Gastrocnemius medialis (tissue), 4 donors: ENCODE results near the gene CCDC180. TPM values are rescaled to one million over a fixed set of nuclear protein-coding genes. Genes with fewer than 3 reads are reported as not detected.

Experiments used
- ATAC-seq, 2 donors: fragments of 150-250 bp; one replicate each; pipeline ENCODE4 v1.9.1; 2016
- DNase-seq, 2 donors: peaks; one replicate each; pipeline ENCODE4 v3.0.0-alpha.2; 2019
- H3K27ac ChIP-seq, 4 donors: fragments of 200-600 bp; sonication (generic); 1 replicate in 1 of 4; 2 replicates in 3 of 4; pipeline ENCODE4 v1.5.1; 2016 to 2018; ENCODE audit warnings: mild to moderate bottlenecking in 2 of 4, moderate library complexity in 1 of 4
- H3K27me3 ChIP-seq, 3 donors: fragments of 200-600 bp; sonication (generic) in 2 of 3; 1 replicate in 1 of 3; 2 replicates in 2 of 3; pipeline versions ENCODE4 v1.5.1 to v1.6.0; 2016 to 2019; ENCODE audit warnings: mild to moderate bottlenecking in 1 of 3, moderate library complexity in 1 of 3
- H3K36me3 ChIP-seq, 2 donors: fragments of 200-600 bp; sonication (generic) in 1 of 2; one replicate each; pipeline ENCODE4 v1.5.1; 2017 to 2018
- H3K4me1 ChIP-seq, 2 donors: fragments of 200-600 bp; sonication (generic) in 1 of 2; one replicate each; pipeline ENCODE4 v1.5.1; 2016 to 2017; ENCODE audit warnings: mild to moderate bottlenecking in 2 of 2
- H3K4me3 ChIP-seq, 4 donors: fragments of 200-600 bp; sonication (generic) in 3 of 4; 1 replicate in 1 of 4; 2 replicates in 3 of 4; pipeline ENCODE4 v1.5.1; 2016 to 2019; ENCODE audit warnings: mild to moderate bottlenecking in 2 of 4
- H3K9me3 ChIP-seq, 3 donors: fragments of 200-600 bp; sonication (generic) in 2 of 3; 1 replicate in 1 of 3; 2 replicates in 2 of 3; pipeline ENCODE4 v1.5.1; 2016 to 2019
- POLR2A ChIP-seq, 2 donors: fragments of 450-650 bp; IDR thresholded peaks; one replicate each; pipeline ENCODE4 v1.6.1; 2017; ENCODE audit warnings: antibody characterized with exemption in 2 of 2, mild to moderate bottlenecking in 2 of 2, moderate library complexity in 2 of 2
- in situ Hi-C, 4 donors: fragments of 200-750 bp; cut with MboI; loops; one replicate each; pipeline versions ENCODE4 v1.15.0 to v1.8.0; 2017; ENCODE audit warnings: low sequenced_read_pairs in 4 of 4
- intact Hi-C: fragments of 100-400 bp; cut with DNase I; formaldehyde crosslinking; loops from one replicate; pipeline ENCODE4 v1.15.1; 2023; ENCODE audit warnings: low total_unique reads
- total RNA-seq, 4 donors: library from RNA; depleted of rRNA; stranded (reverse); fragments of >200 nt; gene quantifications; one replicate each; pipeline versions ENCODE4 v1.1.0 to v1.2.3, GENCODE V29; 2016
- TF ChIP-seq, protein P1 (sequence below), 5 experiments: fragments of 450-650 bp in 3 of 5; fragments of 200-600 bp in 2 of 5; sonication (generic) in 2 of 5; IDR thresholded peaks in 4 of 5; conservative IDR thresholded peaks in 1 of 5; 1 replicate in 4 of 5; 2 replicates in 1 of 5; pipeline ENCODE4 v1.5.1; 2016 to 2019; ENCODE audit warnings: antibody characterized with exemption in 5 of 5, mild to moderate bottlenecking in 3 of 5, moderate library complexity in 3 of 5

CCDC180 gene
- total RNA-seq, 4 donors from 2014 or later, result 0.24 to 2.7 (median 1.9) TPM

DNA sequence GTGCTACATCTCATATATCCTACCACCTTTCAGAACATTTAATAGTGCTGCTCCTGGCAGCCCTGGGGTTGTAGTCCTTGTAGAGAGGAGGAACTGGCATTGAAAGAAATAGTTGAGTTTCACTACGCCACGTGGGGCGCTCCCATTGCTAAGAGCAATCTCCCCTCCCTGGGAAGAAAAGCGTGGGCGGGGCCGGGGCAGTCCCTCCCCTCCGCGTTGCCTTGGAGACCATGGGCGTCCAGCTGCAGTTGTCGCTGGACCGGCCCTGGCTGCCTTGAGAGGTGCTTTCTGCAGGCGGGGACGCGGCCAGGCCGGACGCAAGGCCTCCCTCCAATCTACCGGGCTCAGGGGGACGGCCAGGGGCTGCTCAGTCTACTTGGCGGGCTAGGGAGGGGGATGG, 368 bp upstream of the CCDC180 start:
- TF ChIP-seq, protein P1, sequence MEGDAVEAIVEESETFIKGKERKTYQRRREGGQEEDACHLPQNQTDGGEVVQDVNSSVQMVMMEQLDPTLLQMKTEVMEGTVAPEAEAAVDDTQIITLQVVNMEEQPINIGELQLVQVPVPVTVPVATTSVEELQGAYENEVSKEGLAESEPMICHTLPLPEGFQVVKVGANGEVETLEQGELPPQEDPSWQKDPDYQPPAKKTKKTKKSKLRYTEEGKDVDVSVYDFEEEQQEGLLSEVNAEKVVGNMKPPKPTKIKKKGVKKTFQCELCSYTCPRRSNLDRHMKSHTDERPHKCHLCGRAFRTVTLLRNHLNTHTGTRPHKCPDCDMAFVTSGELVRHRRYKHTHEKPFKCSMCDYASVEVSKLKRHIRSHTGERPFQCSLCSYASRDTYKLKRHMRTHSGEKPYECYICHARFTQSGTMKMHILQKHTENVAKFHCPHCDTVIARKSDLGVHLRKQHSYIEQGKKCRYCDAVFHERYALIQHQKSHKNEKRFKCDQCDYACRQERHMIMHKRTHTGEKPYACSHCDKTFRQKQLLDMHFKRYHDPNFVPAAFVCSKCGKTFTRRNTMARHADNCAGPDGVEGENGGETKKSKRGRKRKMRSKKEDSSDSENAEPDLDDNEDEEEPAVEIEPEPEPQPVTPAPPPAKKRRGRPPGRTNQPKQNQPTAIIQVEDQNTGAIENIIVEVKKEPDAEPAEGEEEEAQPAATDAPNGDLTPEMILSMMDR (IDR thresholded peaks at IDR 0.05 in 4 of 5, conservative IDR thresholded peaks at IDR 0.05 in 1 of 5), result peak in 1 of 5 experiments; percentile 14
- no peak for TF ChIP-seq POLR2A (IDR thresholded peaks at IDR 0.05)
- in situ Hi-C loops, result no loop called here
- H3K4me3 ChIP-seq, result peak overlapping the region; percentile 7 to 36 (median 20)

DNA sequence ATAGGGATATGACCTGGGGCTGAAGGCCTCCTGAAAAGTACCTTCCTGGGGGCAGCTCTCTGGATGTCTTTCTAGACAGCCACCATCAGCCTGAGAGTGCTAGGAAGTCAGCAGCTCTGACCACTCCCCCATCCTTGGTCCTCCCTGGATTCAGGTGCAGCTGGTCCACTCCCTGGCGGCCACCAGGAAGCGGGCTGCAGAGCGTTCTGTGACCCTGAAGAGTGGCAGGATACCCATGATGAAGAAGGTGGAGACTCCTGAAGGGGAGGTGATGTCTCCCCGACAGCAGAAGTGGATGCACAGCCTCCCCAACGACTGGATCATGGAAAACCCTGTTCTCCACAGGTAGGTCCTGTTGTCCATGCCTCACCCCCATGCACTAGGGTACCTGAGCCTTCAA, 1.8 kb downstream of the CCDC180 start:
- Histone ChIP-seq H3K27ac (no peak overlapping the region), H3K4me1 (no peaks in the 10 kb centered on the region), H3K36me3 (no peaks in the 10 kb centered on the region), H3K9me3 (no peaks in the 10 kb centered on the region), H3K4me3 (no peak overlapping the region), H3K27me3 (no peaks in the 10 kb centered on the region)
- ATAC-seq (no peak), DNase-seq (no peak)
- in situ Hi-C loops, result no loop called here
- intact Hi-C loops, result no loop called here
- TF ChIP-seq, protein P1 (IDR thresholded peaks at IDR 0.05 in 4 of 5, conservative IDR thresholded peaks at IDR 0.05 in 1 of 5), result no peak
- TF ChIP-seq POLR2A (IDR thresholded peaks at IDR 0.05), result no peak

More for the DNA sequence above, 368 bp upstream of the CCDC180 start:
- Histone ChIP-seq H3K27ac (peak overlapping the region in 1 of 4 donors; percentile 26), H3K27me3 (no peaks in the 10 kb centered on the region), H3K36me3 (no peaks in the 10 kb centered on the region), H3K9me3 (no peaks in the 10 kb centered on the region), H3K4me1 (no peaks in the 10 kb centered on the region)
- peak; percentile 22 to 53 for DNase-seq
- intact Hi-C loops, result no loop called here
- peak; percentile 42 to 72 for ATAC-seq

DNA sequence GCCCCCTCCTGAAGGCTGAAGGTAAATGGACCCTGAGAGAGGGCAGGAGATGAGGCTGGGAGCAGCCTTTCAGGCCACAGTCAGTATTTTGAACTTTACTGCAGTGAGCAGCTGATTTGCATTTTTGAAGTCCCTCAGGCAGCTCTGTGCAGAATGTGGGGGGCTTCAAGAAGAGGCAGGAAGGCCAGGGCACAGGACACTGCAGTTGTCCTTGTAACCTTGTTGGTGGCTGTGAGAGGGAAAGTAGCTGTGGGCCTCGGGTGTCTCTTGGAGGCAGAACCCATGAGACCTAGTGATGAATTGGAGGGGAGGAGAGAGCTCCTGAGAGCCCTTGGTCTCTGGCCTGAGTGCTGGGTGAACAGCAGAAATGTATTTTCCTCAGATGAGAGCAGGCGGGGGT, 2.6 kb downstream of the CCDC180 start:
- in situ Hi-C loops (no loop called here), intact Hi-C loops (no loop called here)
- no peak overlapping the region for H3K27ac ChIP-seq
- H3K4me1 ChIP-seq, result no peaks in the 10 kb centered on the region
- no peak for DNase-seq
- TF ChIP-seq, protein P1 (IDR thresholded peaks at IDR 0.05 in 4 of 5, conservative IDR thresholded peaks at IDR 0.05 in 1 of 5), result no peak
- no peak for TF ChIP-seq POLR2A (IDR thresholded peaks at IDR 0.05)
- no peaks in the 10 kb centered on the region for H3K9me3 ChIP-seq
- no peaks in the 10 kb centered on the region for H3K36me3 ChIP-seq
- H3K4me3 ChIP-seq, result no peak overlapping the region
- H3K27me3 ChIP-seq, result no peaks in the 10 kb centered on the region
- no peak for ATAC-seq

DNA sequence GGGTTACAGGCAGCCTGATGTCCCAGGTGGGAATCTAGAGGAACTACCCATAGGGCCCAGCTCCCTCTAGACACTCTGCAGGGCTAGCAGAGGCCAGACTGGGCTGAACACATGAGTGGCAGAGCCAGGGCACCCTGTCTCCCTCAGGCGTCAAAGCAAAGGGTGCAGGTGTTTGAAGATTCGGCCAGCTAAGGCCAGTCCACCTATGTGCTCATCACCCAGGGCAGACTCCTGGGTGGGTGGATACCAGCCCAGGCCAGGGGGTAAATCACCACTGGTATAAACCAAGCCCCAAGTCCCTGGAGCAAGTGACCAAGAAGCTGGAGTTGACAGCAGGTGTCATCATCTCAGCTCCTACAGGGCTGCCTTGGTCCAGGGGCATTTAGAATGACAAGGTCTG, 3.4 kb downstream of the CCDC180 start:
- no peaks in the 10 kb centered on the region for H3K9me3 ChIP-seq
- H3K4me1 ChIP-seq, result no peaks in the 10 kb centered on the region
- TF ChIP-seq, protein P1 (IDR thresholded peaks at IDR 0.05 in 4 of 5, conservative IDR thresholded peaks at IDR 0.05 in 1 of 5), result no peak
- TF ChIP-seq POLR2A (IDR thresholded peaks at IDR 0.05), result no peak
- no peak overlapping the region for H3K27ac ChIP-seq
- intact Hi-C loops (no loop called here), in situ Hi-C loops (no loop called here)
- H3K4me3 ChIP-seq, result no peak overlapping the region
- ATAC-seq (no peak), DNase-seq (no peak)
- no peaks in the 10 kb centered on the region for H3K27me3 ChIP-seq
- H3K36me3 ChIP-seq, result peaks cover 0 to under 1% of the 10 kb centered on the region in 2 donors
